Measurements from ENCODE around the gene ATP11A.
"Not testable (repeated sequence)": the region's sequence is repeated elsewhere in the genome, so short reads cannot be mapped to it uniquely, and the experiment has no call there.

ATP11A gene

DNA sequence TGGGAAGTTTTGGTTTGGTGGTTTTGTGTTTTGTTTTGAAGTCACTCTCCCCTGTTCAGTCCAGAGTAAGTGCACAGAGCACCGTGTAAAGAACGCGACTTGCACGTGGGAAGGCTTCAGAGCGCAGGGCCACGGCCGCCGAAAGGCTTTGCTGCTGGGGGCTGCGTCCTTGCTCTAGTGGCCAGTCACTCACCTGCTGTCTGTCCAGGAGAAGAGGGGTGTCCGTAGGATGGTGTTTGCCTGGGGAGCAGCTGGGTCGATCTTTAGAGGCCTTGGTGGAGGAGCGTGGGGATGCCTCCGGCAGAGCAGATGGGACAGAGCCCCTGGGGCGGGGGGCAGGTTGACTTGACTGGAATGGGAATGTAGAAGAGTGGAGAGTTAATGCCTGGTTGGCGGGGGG lies 162.6 kb downstream of the ATP11A start:
- DNase-seq = no peak

DNA sequence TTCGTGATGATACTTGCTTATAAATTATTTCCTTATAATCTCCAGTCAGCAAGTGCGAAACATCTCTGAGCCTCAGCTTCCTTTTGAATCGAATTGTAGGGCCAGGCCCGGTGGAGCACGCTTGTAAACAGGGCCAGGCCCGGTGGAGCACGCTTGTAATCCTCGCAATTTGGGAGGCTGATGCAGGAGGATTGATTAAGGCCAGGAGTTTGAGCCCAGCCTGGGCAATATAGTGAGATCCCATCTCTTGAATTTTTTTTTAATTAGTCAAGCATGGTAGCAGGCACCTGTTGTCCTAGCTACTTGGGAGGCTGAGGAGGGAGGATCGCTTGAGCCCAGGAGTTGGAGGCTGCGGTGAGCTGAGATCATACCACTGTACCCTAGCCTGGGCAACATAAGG lies 163.0 kb downstream of the ATP11A start:
- no peak for DNase-seq

DNA sequence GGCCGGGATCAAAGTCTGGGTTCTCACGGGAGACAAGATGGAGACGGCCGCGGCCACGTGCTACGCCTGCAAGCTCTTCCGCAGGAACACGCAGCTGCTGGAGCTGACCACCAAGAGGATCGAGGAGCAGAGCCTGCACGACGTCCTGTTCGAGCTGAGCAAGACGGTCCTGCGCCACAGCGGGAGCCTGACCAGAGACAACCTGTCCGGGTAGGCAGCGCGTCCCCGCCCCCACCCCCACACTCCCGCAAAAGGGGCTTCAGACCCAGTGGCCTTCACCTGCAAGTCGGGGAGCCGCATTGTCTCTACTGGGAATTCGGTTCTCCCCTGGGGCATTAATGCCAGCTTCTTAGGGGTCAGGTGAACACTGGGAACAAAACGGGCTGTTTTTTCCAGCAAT lies 164.5 kb downstream of the ATP11A start:
- no peak for DNase-seq

DNA sequence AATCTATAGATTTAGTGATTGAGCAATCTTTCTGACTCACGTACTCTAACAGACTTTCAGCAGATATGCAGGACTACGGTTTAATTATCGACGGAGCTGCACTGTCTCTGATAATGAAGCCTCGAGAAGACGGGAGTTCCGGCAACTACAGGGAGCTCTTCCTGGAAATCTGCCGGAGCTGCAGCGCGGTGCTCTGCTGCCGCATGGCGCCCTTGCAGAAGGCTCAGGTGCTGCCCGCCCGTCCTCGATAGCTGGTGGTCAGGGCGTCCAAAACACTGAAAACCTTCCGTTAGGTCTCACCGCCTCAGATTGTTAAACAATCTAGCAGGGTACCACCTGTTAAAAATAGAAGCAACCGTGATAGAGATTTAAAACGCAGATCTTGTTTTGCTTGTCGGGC lies 166.0 kb downstream of the ATP11A start:
- no peak for DNase-seq

DNA sequence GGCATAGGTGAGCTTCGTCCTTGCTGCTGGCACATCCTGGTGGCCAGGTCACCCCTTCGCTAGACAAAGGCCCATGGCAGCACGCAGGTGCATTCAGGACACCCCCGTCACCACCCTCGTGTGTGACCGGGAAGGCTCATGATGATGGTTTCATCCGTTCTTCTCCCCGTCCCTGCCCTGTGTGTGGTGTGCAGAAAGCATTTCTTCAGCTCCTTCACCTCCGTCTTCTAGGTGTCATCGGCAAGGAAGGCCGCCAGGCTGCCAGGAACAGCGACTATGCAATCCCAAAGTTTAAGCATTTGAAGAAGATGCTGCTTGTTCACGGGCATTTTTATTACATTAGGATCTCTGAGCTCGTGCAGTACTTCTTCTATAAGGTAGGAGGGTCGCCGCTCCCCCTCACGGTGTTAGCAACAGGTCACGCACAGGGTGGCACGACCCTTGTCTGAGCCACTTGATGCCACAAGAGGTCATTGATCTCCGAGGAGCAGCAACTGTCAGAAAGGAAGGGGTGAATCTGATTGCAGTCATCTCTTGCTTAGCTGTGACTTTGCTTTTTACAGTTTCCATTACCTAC lies 168.2 kb downstream of the ATP11A start:
- no peak for DNase-seq

DNA sequence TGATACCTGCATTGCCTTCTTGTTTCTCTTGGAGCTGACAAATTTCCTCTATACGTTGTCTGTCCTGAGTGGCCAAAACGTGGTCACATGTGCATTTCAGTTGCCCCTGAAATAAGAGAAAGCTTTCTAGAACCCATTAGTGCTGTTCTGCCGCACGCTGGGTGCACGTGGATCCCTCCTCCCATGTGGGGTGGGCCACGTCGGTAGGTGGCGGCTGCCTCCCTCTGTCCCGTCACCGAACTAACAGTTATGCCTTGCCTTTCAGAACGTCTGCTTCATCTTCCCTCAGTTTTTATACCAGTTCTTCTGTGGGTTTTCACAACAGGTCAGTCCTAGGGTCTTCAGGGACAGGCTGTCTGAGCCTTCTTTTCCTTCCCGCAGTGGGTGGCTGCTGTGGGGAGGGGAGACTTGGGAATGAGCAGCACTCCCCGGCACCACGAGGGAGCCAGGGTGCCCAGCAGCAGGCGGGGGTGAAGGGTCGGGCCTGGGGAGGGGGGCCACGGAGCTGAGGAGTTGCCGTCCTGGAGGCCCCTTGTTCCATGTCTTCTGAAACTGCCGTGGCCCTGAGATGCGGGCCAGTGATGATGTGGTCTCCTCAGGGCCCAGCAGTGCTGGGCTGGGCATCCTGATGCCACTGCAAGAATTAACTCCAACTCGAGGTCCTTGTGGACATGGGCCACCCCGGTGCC lies 169.4 kb downstream of the ATP11A start:
- no peak for DNase-seq

DNA sequence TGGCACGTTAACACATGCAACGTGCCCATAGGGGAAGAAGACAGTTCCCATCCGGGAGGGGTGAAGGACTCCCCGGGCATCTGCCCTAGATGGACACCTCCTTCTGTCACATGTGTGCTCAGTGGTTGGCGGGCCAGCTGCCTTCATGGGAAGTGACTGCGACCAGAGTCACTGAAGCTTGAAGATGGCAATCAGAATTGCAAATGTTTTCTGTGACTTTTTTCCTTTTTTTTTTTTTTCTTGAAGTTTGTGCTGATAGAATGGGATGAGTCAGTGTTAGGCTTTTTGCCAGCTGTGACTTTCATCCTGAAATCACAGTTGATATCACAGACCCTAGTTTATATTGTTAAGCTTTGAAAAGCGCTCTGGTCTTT lies 170.0 kb downstream of the ATP11A start:
- DNase-seq = peak in 5 of 58 donors; percentile 12 to 66 (median 19)

DNA sequence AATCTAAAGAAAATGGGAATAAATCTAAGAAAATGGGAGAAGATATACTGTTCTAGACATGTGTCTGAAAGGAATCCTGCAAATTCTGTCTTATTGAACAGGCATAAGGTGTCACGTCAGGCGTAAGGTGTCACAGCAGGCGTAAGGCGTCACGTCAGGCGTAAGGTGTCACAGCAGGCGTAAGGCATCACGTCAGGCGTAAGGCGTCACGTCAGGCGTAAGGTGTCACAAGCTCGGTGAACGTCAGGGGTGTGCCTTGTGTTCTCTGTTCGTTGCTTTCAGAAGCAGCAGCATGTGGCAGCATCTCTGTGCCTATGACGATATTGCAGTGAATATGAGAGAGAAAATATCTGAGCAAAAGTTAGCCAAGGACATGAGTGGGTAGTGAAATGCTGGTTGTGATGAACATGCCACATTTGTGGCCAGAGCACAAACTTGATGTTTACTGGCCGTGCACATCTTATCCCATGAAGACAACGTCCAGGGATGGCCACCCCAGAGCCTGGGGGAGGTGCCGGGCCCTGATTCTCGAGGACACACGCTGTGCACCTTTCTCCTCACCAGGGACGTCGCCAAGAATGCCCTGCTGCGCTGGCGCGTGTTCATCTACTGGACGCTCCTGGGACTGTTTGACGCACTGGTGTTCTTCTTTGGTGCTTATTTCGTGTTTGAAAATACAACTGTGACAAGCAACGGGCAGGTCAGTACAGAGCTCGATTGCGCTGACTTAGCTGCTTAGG lies 172.2 kb downstream of the ATP11A start:
- no peak for DNase-seq

DNA sequence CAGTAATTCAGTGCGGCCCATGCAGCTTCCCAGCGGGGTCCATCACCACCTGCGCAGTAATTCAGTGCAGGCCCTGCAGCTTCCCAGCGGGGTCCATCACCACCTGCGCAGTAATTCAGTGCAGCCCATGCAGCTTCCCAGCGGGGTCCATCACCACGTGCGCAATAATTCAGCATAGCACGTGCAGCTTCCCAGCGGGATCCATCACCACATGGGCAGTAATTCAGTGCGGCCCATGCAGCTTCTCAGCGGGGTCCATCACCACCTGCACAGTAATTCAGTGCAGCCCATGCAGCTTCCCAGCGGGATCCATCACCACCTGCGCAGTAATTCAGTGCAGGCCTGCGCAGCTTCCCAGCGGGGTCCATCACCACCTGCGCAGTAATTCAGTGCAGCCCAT lies 173.5 kb downstream of the ATP11A start:
- not testable (repeated sequence) for DNase-seq

DNA sequence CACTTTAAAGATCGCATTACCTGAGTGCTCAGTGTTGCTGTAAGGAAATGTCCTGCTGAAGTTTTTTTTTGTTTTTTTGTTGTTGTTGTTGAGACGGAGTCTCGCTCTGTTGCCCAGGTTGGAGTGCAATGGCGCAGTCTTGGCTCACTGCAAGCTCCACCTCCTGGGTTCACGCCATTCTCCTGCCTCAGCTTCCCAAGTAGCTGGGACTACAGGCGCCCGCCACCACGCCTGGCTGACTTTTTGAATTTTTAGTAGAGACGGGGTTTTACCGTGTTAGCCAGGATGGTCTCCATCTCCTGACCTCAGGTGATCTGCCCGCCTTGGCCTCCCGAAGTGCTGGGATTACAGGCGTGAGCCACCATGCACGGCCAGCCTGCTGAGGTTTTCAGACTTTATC lies 175.6 kb downstream of the ATP11A start:
- DNase-seq = not testable (repeated sequence)

DNA sequence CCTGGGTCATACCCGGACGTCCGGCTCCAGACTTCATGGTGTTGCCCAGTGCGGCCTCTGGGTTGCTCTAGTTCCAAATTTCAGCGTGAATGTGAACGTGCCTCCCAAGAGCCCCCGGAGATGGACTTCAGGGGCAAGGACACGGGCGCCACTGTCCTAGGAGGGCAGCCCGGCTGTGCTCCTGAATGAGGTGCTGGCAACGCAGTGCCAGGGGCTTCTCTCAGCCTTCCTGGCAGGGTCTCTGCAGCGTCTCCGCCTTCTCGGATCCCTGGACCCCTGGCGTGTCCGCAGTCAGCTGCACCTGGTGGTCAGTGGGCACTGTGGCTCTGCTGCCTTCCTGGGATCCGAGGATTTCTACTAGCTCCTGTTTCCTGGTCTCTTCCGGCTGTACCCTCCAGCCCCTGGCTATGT lies 177.5 kb downstream of the ATP11A start:
- no peak for DNase-seq

DNA sequence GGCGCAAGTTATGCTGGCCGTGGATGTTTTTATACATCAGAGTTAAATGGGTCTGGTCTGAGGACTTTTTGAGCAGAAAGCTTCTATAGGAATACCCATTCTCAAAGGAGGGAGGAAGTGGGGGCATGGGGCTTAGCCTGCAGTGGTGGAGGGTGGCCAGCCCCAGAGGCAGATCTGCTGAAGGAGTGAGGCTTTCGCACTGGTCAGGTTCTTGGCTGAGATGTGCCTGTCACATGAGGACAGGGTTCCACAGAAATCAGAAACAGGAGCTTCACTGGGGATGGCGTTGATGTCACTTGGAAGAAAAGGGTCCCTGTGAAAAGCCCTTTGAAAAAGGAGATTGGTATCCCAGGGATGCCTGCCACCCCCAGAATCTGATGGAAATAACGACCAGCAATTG lies 178.5 kb downstream of the ATP11A start:
- DNase-seq = no peak

DNA sequence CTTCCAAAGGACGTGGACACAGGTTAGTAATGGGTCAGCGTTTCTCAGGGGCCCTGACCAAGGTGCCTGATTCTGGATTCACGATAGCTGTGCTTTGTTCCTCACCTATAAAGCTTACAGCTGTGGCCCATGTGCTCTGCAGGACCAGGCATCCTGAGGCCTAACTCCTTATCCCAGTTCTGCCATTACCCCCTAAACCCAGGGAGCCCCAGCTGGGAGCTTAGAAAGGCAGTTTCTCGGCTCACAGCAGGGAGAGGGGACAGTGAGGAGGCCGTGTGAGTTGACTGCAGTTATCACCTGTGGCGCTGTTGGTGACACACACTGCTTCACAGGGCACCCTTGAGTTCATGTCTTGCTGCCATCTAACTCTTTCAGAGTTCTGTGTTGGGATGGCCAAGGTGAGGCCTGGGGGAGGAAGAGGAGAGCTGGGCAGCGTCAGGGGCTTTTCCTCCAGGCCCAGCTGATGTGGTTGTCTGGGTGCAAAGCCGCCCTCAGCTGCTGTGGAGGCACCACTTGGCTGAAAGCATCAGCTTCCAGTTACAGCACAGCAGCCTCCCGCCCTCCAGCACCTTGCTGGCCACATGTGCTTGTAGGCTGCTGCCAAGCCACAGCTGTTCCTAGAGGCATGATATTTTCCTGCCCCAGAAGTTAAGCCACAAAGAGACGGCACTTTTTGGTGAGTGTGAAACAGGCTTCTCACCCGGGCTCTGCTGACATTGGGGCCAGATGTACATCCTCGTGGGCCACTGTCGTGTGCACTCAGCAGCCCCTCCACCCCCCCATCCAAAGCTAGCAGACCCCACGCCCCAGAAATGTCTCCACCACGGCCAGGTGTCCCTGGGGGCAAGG lies 179.6 kb downstream of the ATP11A start:
- no peak for DNase-seq

DNA sequence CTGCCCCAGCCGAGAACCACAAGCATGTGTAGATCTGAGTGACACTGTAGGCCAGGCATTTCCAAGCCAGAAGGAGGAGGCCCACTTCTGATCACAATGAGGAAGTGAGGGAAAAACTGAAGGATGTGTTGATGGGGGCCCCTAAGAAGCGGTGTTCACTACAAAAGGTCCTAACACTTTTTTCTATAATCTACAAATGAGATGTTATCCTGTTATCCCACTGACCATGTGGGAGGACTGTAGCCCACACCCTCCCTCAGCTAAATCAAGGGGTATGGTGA lies 180.2 kb downstream of the ATP11A start:
- DNase-seq = no peak

DNA sequence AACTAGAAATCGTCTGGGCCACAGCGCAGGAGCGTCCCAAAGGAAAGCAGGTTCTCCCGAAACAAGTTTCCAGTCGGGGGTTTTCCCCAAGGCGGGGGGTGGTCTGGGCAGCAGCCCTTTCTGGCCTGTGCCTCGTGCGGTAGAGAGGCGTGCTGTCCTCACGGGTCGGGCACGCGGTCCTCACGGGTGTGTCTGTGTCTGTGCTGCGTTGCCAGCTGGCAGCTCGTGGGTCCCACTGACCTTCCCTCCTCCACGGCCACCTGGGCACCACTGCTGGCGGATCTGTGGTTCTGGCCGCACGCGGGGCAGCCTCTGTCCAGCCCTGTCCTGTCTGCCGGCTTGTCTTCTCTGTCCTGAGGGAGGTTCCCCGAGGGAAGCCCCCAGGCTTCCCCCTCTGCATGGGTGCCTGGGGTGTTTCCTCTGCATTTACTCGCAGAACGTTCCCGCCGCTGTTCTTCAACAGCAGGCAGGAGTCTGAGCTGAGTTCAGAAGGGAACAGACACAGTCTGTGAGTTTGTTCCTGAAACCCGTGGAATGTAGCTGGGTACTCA lies 181.0 kb downstream of the ATP11A start:
- no peak for DNase-seq

DNA sequence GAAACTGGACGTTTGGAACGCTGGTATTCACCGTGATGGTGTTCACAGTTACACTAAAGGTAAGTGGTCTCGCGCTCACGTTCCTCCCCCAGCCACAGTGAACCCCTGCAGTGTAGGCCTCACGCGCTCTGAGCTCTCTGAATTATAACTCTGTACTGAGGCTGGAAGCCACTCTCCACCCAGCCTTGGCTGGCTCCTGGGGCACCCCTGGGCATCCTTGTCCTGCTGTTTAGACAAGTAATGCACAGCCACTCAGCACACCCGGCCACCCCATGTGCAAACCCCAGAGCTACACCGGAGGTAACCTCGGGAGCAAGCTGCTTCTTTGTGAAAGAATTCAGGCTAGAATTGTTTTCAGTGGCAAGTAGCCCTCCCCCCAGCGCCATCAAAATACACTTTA lies 181.9 kb downstream of the ATP11A start:
- no peak for DNase-seq

DNA sequence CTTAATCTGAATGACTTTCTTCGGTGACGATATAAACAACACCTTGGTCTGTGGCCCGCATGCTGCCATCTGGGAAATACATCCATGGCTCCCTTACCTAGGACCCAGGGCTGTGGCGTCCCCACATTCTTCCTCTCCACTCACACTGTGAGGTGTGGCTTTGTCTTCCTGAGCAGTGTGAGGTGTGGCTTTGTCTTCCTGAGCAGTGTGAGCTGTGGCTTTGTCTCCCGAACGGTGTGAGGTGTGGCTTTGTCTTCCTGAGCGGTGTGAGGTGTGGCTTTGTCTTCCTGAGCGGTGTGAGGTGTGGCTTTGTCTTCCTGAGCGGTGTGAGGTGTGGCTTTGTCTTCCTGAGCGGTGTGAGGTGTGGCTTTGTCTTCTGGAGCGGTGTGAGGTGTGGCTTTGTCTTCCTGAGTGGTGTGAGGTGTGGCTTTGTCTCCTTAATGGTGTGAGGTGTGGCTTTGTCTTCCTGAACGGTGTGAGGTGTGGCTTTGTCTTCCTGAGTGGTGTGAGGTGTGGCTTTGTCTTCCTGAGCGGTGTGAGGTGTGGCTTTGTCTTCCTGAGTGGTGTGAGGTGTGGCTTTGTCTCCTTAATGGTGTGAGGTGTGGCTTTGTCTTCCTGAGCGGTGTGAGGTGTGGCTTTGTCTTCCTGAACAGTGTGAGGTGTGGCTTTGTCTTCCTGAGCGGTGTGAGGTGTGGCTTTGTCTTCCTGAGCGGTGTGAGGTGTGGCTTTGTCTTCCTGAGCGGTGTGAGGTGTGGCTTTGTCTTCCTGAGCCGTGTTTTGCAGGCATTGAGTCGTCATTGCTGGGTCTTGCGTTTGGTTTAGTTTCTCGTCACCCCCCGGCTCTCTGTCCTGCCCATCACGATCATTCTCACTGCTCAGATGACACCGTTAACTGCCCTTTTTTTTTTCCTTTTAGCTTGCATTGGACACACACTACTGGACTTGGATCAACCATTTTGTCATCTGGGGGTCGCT lies 183.1 kb downstream of the ATP11A start:
- DNase-seq = not testable (repeated sequence)

DNA sequence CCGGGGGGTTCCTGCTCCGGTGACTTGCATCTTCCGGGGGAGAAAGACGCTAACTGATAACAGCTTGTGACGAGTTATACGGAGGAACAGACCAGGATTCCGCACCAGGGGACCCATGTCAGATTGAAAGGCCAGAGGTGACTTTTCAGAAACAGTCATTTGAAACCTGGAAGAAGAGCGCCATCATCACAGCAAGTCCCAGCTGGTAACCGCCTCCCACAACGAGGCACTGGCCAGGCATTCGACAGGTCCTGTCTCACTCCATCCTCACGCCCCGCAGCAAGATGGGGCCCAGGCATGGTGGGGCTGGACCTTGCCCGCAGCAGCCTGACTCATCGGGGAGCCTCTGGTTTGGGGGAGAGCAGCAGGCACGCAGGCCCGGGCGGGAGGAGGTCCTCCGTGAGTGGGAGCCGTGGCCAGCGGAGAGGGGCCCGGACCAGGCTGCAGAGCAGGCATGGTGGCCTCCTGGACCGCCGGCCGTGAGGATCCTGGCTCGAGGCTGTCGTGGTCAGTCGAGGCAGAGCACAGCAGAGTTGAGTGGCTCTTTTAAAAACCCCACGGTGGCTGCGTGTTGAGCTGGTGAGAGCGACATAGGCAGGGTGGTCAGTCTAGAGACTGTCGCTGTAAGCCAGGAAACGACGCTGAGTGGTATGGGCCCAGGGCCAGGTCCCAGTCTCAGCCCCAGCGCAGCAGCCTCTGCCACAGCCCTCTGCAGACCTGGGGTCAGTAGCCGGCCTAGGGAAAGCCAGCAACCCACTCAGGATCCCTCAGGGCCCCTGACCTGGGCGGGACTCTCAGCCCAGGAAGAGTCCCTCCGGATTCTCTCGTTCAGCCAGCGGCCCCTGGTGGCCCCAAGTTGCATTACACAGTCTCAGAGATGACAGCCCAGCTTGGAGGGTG lies 184.3 kb downstream of the ATP11A start:
- DNase-seq = peak in 54 of 58 donors; percentile 15 to 80 (median 46)

DNA sequence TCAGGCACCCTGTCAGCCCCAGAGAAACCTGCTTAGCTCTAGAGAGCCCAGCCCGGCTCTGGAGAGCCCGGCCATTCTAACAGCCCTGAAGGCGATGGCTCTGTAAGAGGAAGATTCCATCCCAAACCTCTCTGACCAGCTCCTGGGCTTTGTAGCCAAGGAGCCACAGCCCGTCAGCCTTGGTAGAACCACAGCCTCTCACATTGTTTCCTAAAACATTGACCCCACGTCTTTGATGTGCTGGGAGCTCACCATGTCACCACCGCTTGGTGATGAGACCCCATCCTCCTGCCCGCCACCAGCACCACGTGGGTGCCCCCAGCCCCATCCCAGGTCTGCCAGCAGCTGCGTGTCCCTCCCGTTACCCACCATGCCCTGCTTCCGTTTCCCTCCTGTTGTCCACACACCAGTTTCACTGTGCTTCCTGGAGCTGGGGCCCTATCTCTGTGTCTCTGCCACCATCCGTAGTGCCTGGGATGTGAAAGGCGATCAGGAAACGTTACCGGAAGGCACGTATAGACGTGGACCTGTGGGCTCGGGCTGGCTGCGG lies 185.0 kb downstream of the ATP11A start:
- DNase-seq = no peak
